ENCODE measurements around the gene GPRIN1.

- TF ChIP-seq POLR2A (IDR thresholded peaks at IDR 0.05; ENCODE audit: low read depth, low read length) (no peak), POLR2AphosphoS5 (IDR thresholded peaks at IDR 0.05; ENCODE audit: low read depth, low read length) (no peak), SPI1 (IDR thresholded peaks at IDR 0.05; ENCODE audit: low read depth, low read length) (no peak), TAF1 (IDR thresholded peaks at IDR 0.05; ENCODE audit: low read depth, low read length) (no peak), POU2F2 (IDR thresholded peaks at IDR 0.05; ENCODE audit: low read depth, low read length) (no peak)
Measured at GRCh38 chr5:176608142-176608705, 1.7 kb downstream of the GPRIN1 start.
